Femur (tissue), 1 donor: ENCODE results near the gene TTC16.
A peak's percentile ranks its signal among the peaks of the same experiment; 100 is the strongest.

ENCODE experiments used
- DNase-seq: peaks from one replicate; pipeline ENCODE4 v3.0.0-alpha.2; 2017

The TTC16 gene

DNA sequence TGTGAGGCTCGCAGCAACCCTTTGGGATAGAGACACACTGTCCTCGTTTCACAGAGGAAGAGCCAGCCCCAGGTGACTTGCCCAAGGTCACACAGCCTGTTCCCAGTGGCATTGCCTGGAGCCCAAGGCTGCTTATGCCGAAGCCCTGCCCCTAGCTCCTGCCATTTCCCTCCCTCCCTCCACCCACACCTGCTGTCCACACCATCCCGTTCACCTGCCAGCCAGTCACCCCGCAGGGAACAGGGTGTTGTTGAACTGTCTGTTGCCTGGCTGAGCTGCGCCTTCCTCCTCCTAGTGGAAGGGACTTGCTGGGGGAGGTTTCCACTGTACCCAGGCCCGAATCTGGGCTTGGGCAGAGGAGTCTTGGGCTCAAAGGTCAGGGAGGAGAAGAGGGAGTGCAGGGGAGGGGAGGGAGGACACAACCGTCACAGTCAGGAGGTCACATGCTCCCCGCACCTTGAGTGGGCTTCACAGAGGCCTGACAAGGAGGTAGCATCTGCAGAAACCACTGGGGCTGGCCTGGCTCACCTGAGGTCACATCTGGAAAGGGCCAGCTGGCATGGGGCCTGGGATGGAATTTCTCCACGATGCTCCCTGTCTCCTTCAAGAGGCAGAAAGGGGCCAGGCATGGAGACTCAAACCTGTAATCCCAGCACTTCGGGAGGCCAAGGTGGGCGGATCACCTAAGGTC lies 6.3 kb downstream of the TTC16 start:
- no peak for DNase-seq

DNA sequence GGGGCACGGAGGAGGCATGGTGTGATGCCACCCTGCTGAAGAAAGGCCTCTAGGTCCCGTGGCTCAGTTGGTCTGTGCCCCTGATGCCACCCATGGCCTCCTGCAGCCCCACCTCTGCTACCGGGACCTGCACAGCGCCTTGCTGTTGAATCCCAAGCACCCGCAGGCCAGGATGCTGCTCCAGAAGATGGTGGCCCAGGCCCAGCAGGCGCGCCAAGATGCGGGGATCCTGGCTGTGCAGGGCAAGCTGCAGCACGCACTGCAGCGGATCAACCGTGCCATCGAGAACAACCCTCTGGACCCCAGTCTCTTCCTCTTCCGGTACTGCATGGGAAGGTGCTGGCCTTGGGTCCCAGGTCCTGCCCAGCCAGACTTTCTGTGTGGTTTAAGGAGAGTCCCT lies 7.1 kb downstream of the TTC16 start:
- DNase-seq: no peak

DNA sequence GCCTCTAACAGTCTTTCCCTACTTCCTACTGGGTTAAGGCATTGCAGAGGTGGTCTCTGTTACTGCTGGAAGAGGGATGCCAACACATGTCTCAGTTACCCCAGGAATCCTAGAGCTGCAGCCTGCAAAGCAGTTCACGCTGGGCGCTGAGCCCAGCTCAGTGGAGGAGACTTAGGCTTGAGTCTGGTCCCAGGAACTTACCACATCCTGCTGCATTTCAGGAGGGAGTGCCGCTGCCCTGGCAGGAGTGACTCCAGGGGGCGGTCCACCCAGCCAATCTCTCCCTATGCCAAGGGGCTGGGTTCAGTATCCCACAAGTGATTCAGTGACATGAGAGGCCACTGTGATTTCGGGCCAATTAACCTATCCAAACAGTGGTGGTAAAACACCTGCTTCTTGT lies 7.6 kb downstream of the TTC16 start:
- peak; percentile 64 for DNase-seq

DNA sequence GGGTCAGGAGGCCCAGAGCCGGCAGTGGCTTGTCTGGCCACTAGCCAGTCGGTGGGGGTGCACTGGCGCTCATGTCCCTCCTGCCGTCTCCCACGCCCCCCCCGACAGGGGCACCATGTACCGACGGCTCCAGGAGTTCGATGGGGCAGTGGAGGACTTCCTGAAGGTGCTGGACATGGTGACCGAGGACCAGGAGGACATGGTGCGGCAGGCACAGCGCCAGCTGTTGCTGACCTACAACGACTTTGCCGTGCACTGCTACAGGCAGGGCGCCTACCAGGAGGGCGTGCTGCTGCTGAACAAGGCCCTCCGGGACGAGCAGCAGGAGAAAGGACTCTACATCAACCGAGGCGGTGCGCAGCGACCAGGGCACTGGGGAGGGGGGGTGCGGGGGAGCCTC lies 8.1 kb downstream of the TTC16 start:
- DNase-seq: no peak

DNA sequence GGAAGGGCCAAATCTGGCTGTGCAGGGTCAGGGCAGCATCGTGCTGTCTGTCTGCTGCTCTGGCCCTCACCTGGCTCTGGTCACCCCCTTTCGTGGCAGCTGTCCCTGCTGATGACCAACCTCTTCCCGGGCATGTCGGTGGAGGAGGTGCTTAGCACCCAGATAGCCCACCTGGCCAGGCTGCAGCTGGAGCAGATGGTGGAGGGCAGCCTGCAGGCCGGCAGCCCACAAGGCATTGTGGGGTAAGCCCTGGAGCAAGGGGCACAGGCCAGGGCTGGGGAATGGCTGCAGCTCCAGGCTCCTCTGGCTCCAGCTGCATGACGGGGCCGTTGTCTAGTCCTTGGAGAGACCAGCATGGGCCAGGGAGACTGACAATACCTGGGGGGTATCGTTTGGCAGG lies 11.0 kb downstream of the TTC16 start:
- DNase-seq: peak; percentile 17

DNA sequence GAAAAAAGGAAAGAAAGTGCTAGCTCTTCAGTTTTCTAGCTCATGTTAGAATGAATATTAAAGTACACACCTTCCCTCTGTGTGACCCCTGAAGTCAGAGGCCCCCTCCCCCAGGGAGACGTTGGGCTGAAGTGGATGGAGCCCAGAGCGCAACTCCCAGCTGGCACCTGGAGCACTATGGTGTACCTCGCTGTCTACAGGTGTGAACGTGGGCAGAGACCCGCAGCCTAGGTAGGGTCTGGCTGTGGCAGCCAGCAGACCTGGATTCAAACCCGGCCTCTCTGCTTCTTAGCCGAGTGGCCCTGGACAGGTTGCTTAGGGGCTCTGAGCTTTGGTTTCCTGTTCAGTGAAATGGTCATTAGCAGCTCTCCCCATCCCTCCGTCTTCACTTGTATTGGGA lies 12.9 kb downstream of the TTC16 start:
- no peak for DNase-seq

DNA sequence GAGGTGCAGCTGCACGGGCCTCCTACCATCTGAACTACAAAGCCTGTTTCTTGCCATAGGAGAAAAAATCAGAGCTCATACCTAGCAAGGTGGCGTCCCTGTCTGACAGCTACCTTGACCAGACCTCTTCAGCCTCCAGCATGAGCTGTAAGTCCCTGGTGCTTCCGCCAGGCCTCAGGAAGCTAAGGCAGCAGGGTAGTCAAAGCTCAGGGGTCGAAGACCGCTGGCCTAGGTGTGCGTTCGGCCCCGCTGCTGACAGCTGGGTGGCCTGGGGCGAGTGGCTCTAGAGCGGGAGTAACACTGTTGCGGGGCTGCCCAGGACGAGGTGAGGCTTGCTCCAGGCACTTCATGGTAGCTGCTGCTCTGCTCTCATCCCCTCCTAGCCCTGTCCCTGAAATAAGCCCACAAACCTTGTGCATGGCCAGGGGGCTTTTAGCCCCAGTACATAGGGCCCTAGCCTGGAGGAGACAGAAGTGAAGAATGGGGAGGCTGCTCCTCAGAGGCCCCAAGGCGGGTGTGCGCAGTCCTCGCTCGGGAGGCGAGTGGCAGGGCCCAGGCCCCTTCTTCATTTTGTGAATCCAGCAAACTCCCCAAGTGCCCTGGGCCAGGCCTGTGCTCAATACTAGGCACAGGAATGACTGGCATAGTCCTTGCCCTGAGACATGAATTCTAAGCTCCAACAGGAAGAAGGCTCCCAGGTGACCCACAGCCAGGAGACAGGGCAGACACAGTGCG lies 13.8 kb downstream of the TTC16 start:
- no peak for DNase-seq

DNA sequence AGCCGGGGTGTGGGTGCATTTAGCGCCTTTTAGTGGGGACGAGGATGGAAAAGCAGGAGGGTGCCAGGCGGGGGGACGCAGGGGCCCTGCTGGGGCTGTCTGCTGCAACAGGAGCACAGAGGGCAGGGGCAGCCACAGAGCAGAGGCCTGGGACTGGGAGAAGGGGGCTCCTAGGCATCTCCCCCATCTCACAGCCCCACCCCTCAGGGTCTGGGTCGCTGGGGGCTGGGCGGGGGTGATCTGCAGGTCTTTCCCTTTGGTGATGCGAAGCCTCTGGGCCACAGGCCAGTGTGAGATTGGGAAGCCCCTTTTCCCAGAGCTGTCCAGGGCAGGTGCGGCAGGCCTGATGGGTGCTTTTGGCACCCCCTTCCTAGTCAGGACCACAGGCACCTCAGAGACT lies 14.4 kb downstream of the TTC16 start:
- no peak for DNase-seq

DNA sequence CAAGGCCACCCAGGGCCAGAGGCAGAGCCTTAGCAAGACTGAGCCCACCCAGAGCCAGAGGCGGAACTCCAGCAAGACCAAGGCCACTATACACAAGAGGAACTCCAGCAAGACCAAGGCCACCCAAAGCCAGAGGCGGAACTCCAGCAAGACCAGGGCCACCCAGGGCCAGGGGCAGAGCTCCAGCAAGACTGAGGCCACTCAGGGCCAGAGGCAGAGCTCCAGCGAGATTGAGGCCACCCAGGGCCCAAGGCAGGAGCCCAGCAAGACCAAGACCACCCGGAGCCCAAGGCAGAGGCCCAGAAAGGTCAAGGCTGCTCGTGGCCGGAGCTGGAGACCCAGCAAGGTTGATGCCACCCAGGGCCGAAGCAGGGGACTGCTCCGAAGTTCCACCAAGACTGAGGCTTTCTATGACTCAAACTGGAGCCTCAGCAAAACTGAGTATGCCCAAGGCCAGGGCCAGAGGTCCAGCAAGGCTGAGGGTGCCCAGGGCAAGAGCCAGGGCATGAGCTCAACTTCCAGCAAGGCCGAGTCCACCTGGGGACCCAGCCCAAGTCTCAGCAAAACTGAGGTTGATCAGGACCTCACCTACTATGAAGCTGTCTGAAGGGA lies 15.0 kb downstream of the TTC16 start:
- no peak for DNase-seq

DNA sequence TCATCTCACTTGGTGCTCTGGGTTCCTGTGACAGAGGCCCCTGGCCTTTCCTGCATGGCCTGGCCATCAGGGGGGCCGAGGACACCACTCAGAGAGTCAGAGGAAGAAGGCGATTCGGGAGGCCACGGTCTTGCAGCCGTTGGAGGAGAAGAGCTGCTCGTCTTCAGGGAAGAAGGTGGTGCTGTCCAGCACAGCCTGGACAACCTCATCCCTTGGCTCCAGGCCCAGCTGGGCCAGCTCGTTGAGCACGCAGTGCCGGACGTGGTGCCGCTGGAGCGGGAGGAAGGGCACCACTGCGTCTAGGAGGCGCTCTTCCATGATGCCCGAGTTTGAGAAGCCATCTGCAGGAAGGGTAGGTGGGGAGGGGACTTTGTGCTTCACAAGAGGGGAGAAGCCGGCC lies 16.1 kb downstream of the TTC16 start:
- no peak for DNase-seq

DNA sequence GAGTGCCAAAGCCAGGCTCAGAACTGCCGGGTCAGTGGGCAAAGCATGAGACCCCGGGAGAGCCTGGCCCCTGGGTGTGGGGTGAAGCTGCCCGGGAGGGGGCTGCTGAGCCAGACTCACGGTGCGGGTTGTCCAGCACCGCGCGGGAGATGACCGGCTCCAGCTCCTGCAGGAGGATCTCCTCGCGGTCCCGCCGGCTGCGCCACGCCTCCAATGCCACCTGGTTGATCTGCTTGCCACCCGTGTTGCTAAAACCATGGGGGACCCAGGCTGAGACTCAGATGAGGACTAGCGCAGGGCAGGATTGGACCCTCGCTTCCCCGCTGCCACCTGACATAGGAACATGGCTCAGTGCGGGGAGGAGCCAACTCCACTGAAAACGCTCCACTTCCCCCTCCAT lies 16.6 kb downstream of the TTC16 start:
- DNase-seq: no peak

DNA sequence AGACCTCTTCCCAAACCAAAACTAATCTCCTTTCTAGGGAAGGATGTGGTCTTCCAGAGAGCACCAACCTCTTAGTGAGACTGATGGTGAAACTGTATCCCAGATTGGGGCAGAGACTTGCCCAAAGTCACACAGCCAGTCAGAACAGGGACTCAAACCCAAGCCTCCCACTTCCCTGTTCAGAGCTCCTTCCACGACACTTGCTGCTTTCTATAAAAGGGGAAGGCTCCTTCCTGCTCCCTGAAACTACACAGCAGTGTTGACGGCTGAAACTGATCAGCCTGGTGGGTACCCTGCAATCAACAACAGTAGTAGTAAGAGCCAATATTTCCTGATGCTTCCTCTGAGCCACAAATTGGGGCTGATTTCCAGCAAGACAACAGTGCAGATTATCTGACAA lies 17.7 kb downstream of the TTC16 start:
- peak; percentile 10 for DNase-seq

DNA sequence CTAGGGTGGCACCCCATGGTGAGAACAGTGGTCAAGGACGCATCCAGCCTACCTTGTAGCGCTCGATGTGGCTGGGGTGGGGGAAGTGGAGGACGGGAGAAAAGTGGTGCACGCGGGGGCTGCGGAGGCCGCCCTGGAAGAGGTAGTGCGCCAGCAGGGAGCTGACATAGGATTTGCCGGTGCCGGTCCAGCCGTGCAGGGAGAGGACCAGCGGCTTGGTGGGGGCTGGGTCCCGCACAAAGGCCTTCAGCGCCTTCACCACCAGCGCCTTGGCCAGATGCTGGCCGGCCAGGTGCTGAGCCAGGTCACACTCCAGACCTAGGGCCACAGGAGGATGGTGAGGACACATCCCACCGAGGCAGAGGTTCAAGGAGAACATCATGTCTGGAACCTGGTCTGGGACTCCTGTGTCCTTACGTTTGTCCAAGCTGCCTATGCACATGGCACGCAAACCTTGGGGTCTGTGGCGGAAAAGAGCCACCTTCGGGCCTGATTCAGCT lies 18.4 kb downstream of the TTC16 start:
- no peak for DNase-seq

DNA sequence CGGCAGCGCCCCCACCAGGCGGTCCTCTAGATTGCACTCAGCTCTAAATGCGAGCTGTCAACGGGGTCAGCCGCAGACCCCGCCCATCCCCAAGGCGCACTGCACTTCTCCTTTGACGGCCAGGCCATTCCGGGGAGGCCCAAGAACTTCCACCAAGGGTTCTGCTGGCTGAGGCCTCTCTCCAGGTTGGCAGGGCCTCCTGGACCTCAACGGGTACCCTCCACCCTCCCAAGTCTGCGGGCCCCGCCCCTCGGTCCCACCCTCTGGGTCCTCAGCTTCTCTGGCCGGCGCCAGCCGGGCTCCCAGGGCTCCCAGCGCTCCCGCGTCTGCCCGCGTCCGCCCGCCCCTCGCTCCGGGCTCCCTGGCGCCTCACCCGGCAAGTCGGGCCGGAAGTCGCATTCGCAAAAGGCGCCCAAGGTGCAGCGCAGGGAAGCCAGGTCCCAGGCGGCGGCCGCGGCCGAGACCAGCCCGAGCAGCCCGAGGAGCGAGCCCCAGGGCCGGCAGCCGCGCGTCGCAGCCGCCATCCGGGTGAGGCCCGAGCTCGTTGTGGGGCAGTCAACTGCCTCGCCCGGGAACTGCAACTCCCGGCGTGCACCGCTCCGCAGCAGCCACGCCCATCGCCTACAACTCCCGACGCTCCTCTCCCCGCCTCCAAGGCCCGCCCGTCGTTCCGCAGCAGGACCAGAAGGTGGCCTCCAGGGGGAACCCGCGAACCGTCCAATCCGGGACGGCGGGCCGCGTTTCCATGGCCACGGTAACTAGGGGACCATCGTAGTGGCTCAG lies 19.1 kb downstream of the TTC16 start, which contains the start of gene TOR2A:
Gene TOR2A, minus strand, starts transcription at position 548 of the 783 bp plus-strand sequence. Its CDS starts 24 bp downstream, at position 524.
- peak; percentile 99 for DNase-seq

DNA sequence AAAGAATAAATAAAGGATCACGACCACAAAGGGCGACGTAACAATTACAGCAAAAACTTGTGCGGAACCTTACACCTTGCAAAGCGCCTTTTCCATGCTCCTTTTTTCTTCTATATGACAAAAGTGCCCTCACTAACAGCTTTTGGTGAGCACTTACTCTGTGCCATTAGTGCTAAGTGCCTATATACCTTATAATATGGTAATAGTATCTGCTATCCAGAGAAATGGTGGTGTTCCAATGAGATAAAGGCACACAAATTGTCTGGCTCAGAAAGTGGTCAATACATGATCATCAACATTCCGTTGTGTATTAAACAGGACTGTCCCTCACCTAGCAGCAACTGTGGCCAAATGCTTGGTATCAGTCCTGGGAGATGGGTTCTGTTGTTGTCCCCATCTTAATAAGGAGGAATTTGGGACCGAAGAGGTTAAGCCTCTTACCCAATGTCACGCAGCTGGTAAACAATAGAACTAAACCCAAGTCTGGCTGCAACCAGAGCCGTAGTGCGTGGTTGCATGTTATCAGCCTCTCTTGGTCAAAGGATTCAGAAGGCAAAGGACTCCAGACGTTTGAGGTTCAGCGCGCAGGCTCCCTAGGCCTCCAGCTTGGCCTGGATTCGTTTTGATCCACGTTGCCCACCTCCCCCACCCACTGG lies 19.8 kb downstream of the TTC16 start:
- no peak for DNase-seq

DNA sequence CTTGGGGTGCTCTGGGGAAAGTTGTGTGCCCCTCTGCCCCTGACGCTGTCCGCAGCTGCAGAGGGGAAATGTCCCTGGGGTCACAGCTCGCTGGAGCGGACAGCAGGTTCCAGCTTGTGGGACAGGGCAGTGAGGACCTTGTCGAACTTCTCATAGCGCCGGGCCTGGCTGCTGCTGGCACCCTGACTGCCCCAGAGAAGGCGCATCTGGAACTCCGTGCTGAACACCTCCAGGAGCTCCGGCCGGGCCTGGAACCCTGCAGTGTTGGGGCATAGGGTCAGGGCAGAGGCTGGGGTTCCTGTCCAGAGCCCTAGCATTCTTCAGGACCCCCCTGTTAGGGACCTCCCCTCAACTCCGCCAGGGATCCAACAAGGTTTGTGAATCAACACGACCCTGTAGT lies 22.8 kb downstream of the TTC16 start:
- DNase-seq: no peak

DNA sequence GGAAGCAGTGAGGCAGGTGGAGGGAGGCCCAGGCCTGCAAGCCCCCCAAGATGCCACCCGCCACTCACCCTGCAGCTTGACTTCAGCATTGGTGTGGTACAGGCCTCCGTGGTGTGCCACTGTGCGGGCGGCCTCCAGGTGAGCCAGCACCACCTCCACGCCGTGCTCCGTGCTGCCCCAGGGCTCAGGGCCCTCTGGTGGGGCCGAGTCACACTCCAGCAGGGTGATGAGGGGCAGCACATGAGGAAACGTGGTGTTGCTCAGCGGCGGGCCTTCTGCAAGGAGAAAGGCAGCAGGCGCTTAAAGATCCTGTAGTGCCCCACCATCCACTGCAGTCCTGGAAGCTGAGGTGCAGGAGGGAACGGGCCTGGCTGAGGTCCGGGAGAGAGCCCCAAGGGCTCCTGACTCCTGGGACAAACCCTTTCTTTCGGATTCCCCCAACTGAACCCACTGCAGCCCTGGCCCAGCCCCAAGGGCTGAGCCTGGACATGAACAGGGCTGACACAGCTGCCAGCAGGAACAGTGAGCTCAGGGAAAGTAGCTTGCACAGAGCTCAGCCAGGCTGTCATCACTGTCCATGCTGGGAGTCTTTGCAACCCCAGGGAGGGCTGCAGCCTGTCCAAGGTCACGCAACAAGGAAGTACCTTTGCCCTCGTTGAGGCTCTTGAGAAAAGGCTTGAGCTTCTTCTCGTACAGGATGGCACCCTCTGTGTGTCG lies 23.9 kb downstream of the TTC16 start:
- DNase-seq: no peak

DNA sequence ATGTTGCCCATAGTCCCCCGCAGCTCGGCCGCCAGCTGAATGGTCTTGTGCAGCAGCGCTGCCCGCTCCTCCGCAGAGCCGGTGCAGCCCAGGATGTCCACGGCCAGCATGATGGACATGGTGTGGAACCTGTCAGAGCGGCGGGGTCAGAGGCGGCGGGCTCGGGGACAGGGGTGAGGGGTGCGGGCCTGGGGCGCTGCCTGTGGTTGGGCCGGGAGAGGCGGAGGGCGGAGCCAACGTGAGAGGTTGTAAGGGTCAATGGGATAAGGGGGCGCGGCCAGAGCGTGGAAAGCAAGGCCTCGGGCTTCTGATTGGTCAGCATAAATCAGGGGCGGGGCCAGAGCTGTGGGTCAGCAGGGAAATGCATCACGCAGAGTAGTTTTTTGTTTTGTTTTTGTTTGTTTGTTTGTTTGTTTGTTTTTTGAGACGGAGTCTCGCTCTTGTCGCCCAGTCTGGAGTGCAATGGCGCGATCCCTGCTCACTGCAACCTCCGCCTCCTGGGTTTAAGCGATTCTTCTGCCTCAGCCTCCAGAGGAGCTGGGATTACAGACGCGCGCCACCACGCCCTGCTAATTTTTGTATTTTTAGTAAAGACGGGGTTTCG lies 26.1 kb downstream of the TTC16 start:
- DNase-seq: peak; percentile 67

DNA sequence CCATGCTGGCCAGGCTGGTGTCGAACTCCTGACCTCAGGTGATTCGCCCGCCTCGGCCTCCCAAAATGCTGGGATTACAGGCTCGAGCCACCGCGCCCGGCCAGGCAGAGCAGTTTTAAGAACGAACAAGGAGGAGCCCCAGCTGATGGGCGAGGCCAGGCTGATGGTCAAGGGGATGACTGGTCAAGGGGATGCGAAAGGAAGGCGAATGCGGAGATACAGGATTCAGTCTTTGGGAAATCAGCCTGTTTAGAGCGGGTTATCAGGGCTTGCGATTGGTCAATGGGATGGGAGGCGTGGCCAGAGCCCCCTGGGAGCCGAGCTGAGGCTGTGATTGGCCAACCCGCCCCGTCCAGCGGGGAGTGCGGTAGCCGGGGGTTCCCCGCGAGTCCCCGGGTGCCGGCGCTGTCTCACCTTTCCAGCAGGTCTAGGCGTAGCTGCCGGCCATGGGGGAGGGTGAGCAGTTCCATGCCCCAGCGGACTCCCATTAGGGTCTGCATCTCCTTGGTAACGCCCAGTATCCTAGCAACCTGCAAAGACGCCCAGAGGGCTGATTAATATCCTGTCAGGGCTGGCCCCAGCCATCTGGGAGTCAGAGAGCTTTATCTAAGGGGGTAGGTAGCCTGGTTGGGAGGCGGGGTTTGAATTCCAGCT lies 26.7 kb downstream of the TTC16 start:
- peak; percentile 66 for DNase-seq

DNA sequence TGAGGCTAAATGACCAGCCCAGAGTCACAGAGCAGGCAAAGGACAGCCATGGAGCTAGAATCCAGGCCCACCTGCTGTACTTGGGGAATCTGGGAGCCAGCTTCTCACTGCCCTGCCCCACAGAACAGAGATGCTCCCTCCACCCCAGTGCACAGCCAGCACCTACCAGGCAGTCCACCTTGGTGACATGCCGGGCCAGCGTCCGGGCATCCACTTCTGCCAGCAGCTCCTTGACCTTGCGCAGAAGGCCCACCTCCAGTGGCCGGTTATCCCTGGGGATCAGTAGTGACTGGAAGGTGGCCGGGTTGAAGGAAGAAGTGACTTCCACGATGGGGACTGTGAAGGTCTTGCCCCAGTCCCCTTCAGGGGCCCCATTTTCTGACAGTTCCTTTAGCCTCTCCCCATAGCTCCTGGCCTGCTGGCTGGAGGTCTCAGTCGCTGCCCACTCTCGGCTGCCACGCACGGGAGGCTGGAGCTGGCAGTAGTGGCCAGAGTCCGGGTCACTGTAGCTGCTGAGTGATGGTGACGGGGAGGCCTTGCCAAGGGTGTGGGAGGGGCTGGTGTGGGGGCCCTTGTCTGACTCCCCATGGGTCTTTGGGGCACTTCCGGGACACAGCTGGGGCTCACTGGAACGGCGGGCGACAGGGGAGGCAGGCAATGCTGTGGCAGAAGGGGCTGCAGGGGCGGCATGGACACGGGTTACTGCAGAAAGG lies 28.7 kb downstream of the TTC16 start:
- no peak for DNase-seq
